ENCODE results near the gene RASL12.
A peak's percentile ranks its signal among the peaks of the same experiment; 100 is the strongest.

The RASL12 gene

GRCh38 chr15:65032801-65033537 is 34.8 kb downstream of the RASL12 start:
- TF ChIP-seq POLR2A (IDR thresholded peaks at IDR 0.05; ENCODE audit: extremely low read depth, insufficient read length), result no peak
- TF ChIP-seq MYC (IDR thresholded peaks at IDR 0.05; ENCODE audit: low read depth, low read length), result no peak
- no peak for TF ChIP-seq MAX (IDR thresholded peaks at IDR 0.05; ENCODE audit: low read depth, low read length)
- peak; percentile 64 for TF ChIP-seq CTCF (IDR thresholded peaks at IDR 0.05; ENCODE audit: low read depth, low read length)
- no peak overlapping the region for H3K4me3 ChIP-seq (ENCODE audit: low read depth, low read length)
- peak; percentile 73 for DNase-seq (ENCODE audit: low read depth)

- TF ChIP-seq MAX (IDR thresholded peaks at IDR 0.05; ENCODE audit: low read depth, low read length) (no peak), CTCF (IDR thresholded peaks at IDR 0.05; ENCODE audit: low read depth, low read length) (no peak), MYC (IDR thresholded peaks at IDR 0.05; ENCODE audit: low read depth, low read length) (no peak), POLR2A (IDR thresholded peaks at IDR 0.05; ENCODE audit: extremely low read depth, insufficient read length) (no peak)
- no peak for DNase-seq (ENCODE audit: low read depth)
- peak overlapping the region; percentile 92 for H3K4me3 ChIP-seq (ENCODE audit: low read depth, low read length)
Measured at GRCh38 chr15:65029736-65030208, 38.0 kb downstream of the RASL12 start.

GRCh38 chr15:65028921-65029735 is 38.7 kb downstream of the RASL12 start, which contains the start of gene MTFMT:
TSS of gene MTFMT (minus strand) at chr15:65029639. CDS start at chr15:65029613, 26 bp downstream.
- TF ChIP-seq MYC (IDR thresholded peaks at IDR 0.05; ENCODE audit: low read depth, low read length) (no peak), POLR2A (IDR thresholded peaks at IDR 0.05; ENCODE audit: extremely low read depth, insufficient read length) (peak; percentile 98)
- H3K4me3 ChIP-seq (ENCODE audit: low read depth, low read length), result peak within 1 kb of the TSS; percentile 92
- peak; percentile 88 for DNase-seq (ENCODE audit: low read depth)

DNA sequence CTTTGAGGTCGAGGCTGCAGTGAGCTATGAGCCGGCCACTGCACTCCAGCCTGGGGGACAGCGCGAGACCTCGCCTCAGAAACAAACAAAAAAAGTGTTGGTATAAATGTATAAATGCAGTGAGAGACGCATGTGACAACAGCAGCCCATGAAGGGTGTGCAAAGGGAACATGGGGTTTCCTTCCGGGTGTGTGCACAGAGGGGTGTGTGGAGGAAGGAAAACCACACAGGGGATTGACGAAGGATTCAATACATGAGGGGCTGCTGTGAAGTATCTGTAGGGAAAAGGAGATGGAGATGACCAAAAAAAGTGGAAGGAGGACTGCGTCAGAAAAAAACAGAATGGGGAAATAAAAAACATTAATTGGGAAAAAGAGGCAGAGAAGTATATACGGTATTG is 39.5 kb downstream of the RASL12 start:
- H3K4me3 ChIP-seq (ENCODE audit: low read depth, low read length), result peak overlapping the region; percentile 92
- TF ChIP-seq MAX (IDR thresholded peaks at IDR 0.05; ENCODE audit: low read depth, low read length) (peak; percentile 44; the same call in 1 of the 2 replicates), MYC (IDR thresholded peaks at IDR 0.05; ENCODE audit: low read depth, low read length) (no peak)
- peak; percentile 31 for DNase-seq (ENCODE audit: low read depth)

- DNase-seq (ENCODE audit: low read depth), result no peak
- TF ChIP-seq CTCF (IDR thresholded peaks at IDR 0.05; ENCODE audit: low read depth, low read length), result no peak
- TF ChIP-seq MAX (IDR thresholded peaks at IDR 0.05; ENCODE audit: low read depth, low read length), result no peak
- no peak for TF ChIP-seq MYC (IDR thresholded peaks at IDR 0.05; ENCODE audit: low read depth, low read length)
- TF ChIP-seq POLR2A (IDR thresholded peaks at IDR 0.05; ENCODE audit: extremely low read depth, insufficient read length), result no peak
- H3K4me3 ChIP-seq (ENCODE audit: low read depth, low read length), result peak overlapping the region; percentile 23
Measured at GRCh38 chr15:65027593-65027992, 40.2 kb downstream of the RASL12 start.

- TF ChIP-seq POLR2A (IDR thresholded peaks at IDR 0.05; ENCODE audit: extremely low read depth, insufficient read length) (no peak), CTCF (IDR thresholded peaks at IDR 0.05; ENCODE audit: low read depth, low read length) (no peak), MYC (IDR thresholded peaks at IDR 0.05; ENCODE audit: low read depth, low read length) (no peak), MAX (IDR thresholded peaks at IDR 0.05; ENCODE audit: low read depth, low read length) (no peak)
- no peak for DNase-seq (ENCODE audit: low read depth)
- H3K4me3 ChIP-seq (ENCODE audit: low read depth, low read length), result no peak overlapping the region
Measured at GRCh38 chr15:65026756-65027155, 41.0 kb downstream of the RASL12 start.

All from NB4 (cell line).